Retinal pigment epithelial cell (primary cell): ENCODE data around the gene PLXNA4.

Experiments used
- DNase-seq: peaks from one replicate; pipeline ENCODE4 v3.0.0-alpha.2; 2010; ENCODE audit warnings: low read depth
- H3K4me3 ChIP-seq: 2 replicates; pipeline ENCODE4 v1.5.1; 2011; ENCODE audit warnings: mild to moderate bottlenecking, low read length, control low read depth, moderate library complexity
- TF ChIP-seq, protein P1 (sequence below): conservative IDR thresholded peaks from 2 replicates; pipeline ENCODE4 v1.5.1; 2011; ENCODE audit warnings: low read depth, low read length, control low read depth, inconsistent platforms

The PLXNA4 gene

DNA sequence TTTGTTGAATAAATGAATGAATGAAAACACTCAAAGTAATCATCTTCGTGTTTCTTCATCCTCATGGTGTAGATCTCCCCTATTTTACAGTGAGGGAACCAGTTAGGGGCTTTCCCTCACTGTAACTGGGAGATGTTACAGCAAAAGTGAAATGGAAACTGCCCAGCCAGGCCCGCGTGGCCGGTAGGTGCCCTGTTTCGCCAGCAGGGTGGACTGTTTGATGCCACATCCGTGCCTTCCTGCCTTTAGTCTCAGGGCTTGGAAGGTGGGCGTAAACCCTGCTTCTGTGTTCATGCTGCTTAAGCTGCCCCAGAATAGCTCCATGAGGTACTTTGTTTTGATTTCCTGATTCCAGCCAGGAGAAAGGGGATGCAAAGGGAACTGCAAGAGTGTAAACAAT is 268.8 kb downstream of the PLXNA4 start:
- no peak for DNase-seq
- no peak overlapping the region for H3K4me3 ChIP-seq
- TF ChIP-seq, protein P1, sequence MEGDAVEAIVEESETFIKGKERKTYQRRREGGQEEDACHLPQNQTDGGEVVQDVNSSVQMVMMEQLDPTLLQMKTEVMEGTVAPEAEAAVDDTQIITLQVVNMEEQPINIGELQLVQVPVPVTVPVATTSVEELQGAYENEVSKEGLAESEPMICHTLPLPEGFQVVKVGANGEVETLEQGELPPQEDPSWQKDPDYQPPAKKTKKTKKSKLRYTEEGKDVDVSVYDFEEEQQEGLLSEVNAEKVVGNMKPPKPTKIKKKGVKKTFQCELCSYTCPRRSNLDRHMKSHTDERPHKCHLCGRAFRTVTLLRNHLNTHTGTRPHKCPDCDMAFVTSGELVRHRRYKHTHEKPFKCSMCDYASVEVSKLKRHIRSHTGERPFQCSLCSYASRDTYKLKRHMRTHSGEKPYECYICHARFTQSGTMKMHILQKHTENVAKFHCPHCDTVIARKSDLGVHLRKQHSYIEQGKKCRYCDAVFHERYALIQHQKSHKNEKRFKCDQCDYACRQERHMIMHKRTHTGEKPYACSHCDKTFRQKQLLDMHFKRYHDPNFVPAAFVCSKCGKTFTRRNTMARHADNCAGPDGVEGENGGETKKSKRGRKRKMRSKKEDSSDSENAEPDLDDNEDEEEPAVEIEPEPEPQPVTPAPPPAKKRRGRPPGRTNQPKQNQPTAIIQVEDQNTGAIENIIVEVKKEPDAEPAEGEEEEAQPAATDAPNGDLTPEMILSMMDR: peak; percentile 9

DNA sequence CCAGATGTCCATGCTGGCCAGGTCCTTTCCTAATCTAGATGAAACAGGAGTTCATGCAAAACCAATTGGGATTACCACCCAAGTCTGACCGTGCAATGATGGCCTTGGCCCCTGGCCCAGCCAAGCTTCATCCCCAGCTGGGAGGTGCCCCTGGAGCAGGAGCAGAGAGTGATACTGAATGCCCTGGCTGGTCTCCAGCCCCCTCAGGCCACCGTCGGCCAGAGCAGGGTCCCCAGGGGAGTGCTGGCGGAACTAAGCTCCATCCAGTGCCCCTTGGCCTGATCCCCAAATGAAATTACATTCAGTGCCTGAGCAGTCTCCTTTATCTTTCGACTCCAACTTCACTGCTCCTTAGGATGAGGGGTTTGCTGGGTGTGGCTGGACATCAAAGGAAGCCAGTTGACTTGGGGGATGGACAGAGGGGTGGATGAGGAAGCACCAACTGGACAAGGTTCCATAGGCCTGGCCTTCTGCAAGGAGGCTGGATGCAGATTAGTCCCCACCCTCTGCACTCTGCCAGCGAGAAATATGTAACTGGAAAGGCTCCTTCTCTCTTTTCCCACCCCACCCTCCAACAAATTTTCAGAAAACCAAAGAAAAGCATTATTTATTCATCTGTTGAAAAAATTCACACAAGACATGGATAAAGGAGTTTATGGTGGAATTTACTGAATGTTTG is 275.5 kb downstream of the PLXNA4 start:
- no peak overlapping the region for H3K4me3 ChIP-seq
- no peak for DNase-seq
- TF ChIP-seq, protein P1: no peak

DNA sequence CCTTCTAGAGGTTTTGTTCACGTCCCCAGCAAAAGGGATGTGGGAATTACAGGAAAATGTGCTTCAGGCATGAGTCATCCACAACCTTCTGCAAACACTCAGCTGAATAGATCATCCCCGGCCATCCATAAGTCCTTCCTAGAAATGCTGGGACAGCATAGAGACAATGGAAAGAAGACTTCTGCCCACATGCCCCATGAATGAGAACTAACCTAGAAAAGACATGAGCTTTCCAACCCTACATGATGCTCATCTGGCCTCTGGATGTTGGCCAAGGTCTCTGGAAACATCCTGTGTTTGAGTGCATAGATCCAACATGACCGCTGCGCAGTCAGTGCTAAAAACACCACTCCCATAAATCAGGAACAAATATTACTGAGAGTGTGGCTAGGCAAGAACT is 277.5 kb downstream of the PLXNA4 start:
- no peak for DNase-seq
- H3K4me3 ChIP-seq: no peak overlapping the region
- TF ChIP-seq, protein P1: no peak

DNA sequence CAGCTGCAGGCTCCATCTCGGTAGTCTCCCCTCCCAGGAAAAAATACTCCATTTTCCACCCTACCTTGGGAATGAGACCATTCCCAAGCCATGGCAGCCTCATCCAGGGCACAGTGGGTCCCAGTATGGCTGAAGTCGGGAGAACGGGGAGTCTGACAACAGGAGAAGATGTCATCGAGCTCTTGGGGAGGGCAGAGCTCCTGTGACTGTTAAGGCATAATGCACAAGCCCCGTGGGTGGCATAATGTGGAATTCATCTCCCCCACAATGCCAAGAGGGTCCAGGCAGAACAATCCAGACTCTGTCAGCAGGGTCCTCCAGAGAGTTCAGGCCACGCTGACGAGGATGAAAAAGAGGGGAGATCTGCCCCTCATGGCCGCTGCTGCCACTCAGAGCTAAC is 279.4 kb downstream of the PLXNA4 start:
- H3K4me3 ChIP-seq: no peak overlapping the region
- TF ChIP-seq, protein P1: no peak
- no peak for DNase-seq

DNA sequence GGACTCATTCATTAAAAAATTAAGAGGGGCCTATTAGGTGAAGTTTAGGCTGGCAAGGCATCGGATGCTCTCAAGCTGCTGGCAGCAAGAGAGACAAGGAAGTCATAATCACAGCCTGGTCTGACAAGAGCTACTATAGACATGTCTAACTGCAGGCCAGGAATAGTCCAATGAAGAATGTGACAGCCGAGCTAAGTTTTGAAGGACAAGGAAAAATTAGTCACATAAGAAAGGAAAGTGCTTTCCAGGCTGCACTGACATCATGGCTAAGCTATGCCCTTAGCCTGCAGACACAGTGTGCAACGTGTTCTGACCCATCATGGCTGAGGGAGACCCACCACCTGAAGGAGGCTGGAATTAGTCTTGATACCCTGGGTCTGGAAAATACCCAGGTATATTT is 281.1 kb downstream of the PLXNA4 start:
- TF ChIP-seq, protein P1: no peak
- DNase-seq: no peak
- no peak overlapping the region for H3K4me3 ChIP-seq

DNA sequence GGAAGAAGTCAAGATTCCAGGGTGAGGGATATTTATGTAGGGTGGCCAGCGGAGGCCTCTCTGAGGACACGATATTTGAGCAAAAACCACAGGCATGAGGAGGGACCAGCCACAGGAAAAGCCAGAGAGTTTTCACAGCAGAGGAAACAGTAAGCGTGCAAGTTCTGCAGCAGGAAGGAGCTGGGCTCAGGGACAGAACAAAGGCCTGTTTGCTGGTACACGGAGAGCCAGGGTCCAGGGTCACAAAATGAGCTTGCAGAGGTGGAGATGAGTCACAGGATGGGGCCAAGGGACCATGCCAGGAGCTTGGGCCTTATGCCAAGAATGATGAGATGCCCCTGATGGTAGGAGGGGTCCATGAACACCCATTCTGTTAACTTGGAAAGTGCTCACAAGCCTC is 283.5 kb downstream of the PLXNA4 start:
- H3K4me3 ChIP-seq: no peak overlapping the region
- TF ChIP-seq, protein P1: no peak
- no peak for DNase-seq

DNA sequence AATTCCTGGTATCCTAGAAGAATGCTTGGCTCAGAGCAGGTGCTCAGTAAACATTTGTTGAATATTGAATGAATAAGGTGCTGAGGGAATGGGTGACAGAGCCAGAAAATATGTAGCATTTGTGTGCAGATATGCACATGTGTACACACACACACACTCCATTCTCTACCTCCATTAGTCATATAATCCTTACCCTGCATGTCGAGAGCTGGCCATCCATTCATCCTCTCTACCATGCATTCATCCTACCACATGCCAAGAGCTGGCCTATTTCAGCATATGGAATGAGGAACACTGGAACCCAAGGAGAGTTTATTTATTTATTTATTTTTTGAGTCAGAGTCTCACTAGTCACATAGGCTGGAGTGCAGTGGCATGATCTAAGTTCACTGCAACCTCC is 284.8 kb downstream of the PLXNA4 start:
- TF ChIP-seq, protein P1: no peak
- no peak for DNase-seq
- no peak overlapping the region for H3K4me3 ChIP-seq
